CD4-positive, alpha-beta T cell treated with Interleukin-21 for 1 hour (primary cell): ENCODE measurements around the gene FIG4.
"Not testable (repeated sequence)": the region's sequence is repeated elsewhere in the genome, so short reads cannot be mapped to it uniquely, and the experiment has no call there.

ENCODE experiments used
- DNase-seq: peaks from one replicate; pipeline ENCODE4 v3.0.0-alpha.2; 2020

The FIG4 gene

GRCh38 chr6:109690737-109691621 is at the start of gene FIG4, which contains the start of gene AK9:
FIG4 (plus strand) TSS chr6:109691296; CDS start chr6:109691436, 140 bp downstream.
AK9 (minus strand) TSS chr6:109691202; CDS start chr6:109675745, 15,457 bp downstream.
- peak; percentile 90 for DNase-seq

DNA sequence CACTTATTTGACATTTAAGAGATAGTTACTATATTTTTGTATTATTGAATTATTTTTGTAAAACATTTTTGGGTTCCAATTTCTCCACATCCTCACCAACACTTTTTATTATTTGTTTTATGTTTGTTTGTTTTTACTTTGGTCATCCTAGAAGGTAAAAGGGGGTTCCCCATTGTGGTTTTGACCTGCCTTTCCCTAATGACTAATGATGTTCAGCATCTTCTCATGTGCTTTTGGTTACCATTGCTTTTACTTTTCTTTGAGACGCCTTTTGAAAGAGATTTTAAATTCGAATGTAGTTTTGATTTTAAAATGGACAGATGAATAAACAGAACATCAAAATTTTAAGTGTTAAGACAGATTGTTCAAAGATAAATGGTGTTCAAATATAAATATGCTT is 47.0 kb upstream of the FIG4 start:
- DNase-seq: no peak

DNA sequence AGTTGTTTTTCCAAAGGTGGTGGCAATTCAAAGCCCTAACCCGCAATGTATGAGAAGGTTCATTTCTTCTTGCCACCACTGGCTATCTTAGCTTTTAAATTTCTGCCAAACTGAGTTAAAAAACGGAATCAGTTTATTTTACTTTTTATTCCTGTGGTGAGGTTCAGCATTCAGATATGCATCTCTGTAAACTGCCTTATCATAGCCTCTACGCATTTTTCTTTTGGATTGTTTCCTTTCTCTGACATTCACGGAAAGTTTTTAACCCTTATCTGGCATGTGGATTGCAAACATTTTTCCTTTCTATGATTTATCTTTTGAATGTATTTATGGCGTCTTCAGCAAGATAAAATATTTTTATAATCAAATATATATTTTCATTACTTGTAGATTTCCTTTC is 37.8 kb upstream of the FIG4 start:
- DNase-seq: no peak

DNA sequence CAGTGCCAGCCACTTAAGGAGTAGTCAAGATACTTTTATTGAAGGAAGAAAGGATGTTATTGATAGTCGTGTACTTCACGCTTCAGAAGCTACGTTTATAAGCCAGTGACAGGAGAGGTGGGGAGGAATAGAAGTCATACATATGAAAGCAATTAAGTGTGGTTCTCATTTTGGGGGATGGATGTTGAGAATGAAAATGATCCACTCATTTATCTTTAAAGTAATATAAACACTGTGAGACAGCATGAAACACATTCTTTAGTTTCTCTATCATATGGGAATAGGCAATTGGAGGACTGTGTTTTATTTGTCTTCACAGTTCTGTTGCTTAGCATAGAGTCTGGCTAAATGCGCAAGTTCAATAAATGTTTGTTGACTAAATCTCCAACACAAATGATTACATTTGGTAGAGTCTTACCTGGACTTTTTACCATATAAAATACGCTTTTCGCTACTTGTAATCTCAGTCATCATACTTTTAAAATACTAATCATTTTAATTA is 35.3 kb upstream of the FIG4 start:
- DNase-seq: no peak

DNA sequence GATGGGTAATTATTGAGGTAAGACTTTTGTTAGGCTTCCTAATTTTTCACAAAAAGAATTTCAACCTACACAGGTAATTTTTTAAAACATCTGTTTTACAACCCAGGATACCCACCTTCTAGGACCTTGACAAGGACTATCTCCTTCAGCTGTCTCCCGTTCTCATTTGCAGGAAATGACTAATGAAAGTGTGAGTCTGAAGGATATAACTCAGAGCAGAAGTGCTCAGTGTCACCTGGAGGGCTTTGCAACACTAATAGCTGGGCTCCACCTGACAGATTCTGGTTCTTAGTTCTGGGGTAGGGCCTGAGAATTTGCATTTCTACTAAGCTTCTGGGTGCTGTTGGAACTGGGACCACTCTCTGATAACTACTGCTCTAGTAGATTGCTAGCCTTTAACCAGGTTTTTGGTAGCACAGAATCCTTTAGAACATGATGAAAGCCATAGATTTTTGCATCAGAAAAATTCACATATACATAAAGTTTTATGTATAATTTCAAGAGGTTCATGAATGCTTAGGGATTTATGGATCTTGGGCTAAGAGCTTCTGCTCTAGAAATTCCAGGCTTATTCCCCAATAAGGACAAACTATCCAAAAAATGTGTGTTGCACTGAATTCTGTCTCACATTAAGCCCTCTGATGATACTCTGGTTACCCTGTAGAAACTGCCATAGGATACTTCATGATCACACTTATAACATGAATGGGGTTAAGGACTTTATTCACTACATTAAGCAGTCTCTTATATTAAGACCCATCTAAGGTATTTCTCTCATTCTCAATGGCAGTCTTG is 30.4 kb upstream of the FIG4 start:
- DNase-seq: no peak

- DNase-seq: no peak
Observed at GRCh38 chr6:109662192-109662591, 28.9 kb upstream of the FIG4 start.

- DNase-seq: no peak
Observed at GRCh38 chr6:109669811-109670210, 21.3 kb upstream of the FIG4 start.

DNA sequence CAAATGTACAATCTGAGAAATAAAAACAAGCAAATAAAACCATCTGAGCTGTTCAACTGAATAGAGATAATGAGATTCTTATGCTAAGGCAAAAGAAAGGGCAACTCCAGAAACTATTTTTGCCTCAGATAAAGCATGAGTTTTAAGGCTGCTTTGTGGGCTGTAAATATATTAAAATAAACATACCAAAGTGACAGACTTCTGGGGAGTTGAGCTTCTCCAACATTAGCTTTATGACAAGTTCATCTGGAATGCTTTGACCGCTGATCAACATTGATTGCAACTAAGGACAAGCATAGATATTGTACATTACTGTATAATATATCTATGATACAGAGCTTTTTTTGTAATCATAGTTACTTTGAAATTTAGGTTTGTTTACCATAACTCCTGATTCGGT is 19.4 kb upstream of the FIG4 start:
- no peak for DNase-seq

- no peak for DNase-seq
Observed at GRCh38 chr6:109672175-109672574, 18.9 kb upstream of the FIG4 start.

- no peak for DNase-seq
Observed at GRCh38 chr6:109672839-109673238, 18.3 kb upstream of the FIG4 start.

DNA sequence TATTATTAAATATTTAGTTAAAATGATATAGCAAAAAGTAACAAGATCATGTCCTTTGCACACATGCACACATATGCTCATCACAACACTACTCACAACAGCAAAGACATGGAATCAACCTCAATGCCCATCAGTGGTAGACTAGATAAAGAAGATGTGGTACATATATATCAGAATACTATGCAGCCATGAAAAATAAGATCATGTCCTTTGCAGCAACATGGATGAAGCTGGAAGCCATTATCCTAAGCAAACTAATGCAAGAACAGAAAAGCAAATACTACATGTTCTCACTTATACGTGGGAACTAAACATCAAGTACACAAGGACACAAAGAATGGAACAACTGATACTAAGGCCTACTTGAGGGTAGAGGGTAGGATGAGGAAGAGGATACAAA is 14.4 kb upstream of the FIG4 start:
- DNase-seq: no peak

DNA sequence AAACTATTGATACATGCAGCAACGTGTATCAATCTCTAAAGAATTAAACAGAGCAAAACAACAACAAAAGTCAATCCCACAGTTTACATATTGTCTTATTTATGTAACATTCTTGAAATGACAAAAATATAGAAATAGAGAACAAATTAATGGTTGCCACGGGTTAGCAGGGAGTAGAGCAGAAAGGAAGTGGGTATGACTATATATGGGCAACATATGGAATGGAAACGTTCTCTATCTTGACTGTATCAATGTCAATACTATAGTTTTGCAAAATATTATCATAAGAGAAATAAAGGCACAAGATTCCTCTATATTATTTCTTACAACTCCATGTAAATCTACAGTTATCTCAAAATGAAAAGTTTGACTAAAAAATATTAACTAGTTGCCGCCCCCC is 12.9 kb upstream of the FIG4 start:
- no peak for DNase-seq

GRCh38 chr6:109678661-109679505 is 12.2 kb upstream of the FIG4 start:
- DNase-seq: not testable (repeated sequence)

- DNase-seq: no peak
Observed at GRCh38 chr6:109686566-109687265, 4.4 kb upstream of the FIG4 start.

GRCh38 chr6:109687271-109687761 is 3.8 kb upstream of the FIG4 start:
- DNase-seq: no peak

GRCh38 chr6:109690373-109690736 is 741 bp upstream of the FIG4 start:
- peak; percentile 57 for DNase-seq

DNA sequence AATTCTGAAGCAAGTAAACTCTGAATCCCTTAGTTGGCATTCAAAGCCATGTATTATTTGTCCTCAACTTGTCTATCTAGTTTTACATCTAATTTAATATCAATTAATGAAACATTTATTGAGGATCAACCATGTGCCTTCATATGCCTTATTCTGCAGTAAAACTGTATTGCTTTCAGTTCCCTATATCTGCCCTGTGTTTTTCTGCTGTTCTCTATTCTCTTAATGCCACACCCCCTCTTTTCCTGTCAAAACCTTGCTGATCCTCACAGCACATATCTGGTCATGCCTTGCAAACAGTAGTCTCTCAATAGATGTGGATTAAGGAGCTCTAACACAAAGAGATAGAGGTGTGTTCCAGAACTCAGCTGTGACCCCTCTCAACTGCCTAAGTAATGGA is 2.0 kb downstream of the FIG4 start:
- no peak for DNase-seq

GRCh38 chr6:109695468-109695867 is 4.4 kb downstream of the FIG4 start:
- DNase-seq: peak; percentile 16

DNA sequence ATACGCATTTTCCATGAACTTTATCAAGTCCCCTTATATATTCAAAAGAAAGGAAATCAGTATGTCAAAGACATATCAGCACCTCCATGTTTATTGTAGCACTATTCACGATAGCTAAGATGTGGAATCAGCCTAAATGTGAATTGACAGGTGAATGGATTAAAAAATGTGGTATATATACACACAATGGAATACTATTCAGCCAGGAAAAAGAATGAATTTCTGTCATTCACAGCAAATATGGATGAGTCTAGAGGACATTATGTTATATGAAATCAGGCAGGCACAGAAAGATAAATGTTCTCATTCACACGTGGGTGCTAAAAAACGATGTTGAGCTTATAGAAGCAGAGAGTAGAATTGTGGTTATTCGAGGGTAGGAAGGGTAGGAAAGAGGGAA is 5.3 kb downstream of the FIG4 start:
- no peak for DNase-seq

GRCh38 chr6:109701221-109701620 is 10.1 kb downstream of the FIG4 start:
- no peak for DNase-seq

- no peak for DNase-seq
Observed at GRCh38 chr6:109701774-109702173, 10.7 kb downstream of the FIG4 start.

GRCh38 chr6:109702791-109703190 is 11.7 kb downstream of the FIG4 start:
- DNase-seq: no peak
